Breast epithelium (tissue), 3 donors: ENCODE data around the gene FSTL3.

Experiments used
- POLR2AphosphoS5 ChIP-seq, 3 donors: sonication (generic); formaldehyde crosslinking; IDR thresholded peaks; one replicate each; pipeline ENCODE4 v1.6.1; 2017; ENCODE audit warnings: antibody characterized with exemption in 3 of 3
- TF ChIP-seq, protein P1 (sequence below), 3 donors: fragments of 450-650 bp; IDR thresholded peaks; one replicate each; pipeline ENCODE4 v1.5.1; 2016 to 2017; ENCODE audit warnings: antibody characterized with exemption in 3 of 3, mild to moderate bottlenecking in 3 of 3, moderate library complexity in 3 of 3

DNA sequence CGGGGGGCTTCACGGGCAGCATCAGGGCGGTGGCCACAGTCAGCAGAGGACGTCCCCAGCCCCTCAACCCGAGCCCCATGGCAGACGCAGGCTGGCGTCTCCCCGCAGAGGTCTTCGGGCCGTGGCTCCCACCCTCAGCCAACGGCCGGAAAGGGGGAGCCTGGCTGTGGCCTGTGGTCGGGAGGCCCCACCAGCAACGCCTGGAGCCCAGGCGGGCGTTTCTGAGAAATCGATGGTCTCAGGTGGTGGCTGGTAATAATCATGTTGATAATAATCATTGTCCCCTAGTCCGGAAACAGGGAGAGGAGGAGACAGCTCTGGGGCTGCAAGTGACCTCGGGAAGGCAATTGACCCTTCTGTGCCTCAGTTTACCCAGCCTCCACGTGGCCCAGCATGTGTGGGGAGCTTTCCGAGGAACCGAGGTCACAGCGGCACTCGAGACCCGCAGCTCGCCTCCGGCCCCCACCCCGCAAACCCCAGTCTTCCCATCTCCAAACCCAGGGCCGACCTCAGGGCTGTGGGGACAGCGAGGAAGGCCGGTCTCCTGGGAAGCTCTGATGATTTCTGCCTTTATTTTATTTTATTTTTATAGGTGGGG, 19.3 kb downstream of the FSTL3 start, which contains the start of gene PRSS57:
- no peak for TF ChIP-seq POLR2AphosphoS5 (IDR thresholded peaks at IDR 0.05)
- TF ChIP-seq, protein P1, sequence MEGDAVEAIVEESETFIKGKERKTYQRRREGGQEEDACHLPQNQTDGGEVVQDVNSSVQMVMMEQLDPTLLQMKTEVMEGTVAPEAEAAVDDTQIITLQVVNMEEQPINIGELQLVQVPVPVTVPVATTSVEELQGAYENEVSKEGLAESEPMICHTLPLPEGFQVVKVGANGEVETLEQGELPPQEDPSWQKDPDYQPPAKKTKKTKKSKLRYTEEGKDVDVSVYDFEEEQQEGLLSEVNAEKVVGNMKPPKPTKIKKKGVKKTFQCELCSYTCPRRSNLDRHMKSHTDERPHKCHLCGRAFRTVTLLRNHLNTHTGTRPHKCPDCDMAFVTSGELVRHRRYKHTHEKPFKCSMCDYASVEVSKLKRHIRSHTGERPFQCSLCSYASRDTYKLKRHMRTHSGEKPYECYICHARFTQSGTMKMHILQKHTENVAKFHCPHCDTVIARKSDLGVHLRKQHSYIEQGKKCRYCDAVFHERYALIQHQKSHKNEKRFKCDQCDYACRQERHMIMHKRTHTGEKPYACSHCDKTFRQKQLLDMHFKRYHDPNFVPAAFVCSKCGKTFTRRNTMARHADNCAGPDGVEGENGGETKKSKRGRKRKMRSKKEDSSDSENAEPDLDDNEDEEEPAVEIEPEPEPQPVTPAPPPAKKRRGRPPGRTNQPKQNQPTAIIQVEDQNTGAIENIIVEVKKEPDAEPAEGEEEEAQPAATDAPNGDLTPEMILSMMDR (IDR thresholded peaks at IDR 0.05), result no peak
